Measurements from ENCODE around the gene OR51A4.
"Not testable (repeated sequence)": the region's sequence is repeated elsewhere in the genome, so short reads cannot be mapped to it uniquely, and the experiment has no call there.

OR51A4 gene, protein sequence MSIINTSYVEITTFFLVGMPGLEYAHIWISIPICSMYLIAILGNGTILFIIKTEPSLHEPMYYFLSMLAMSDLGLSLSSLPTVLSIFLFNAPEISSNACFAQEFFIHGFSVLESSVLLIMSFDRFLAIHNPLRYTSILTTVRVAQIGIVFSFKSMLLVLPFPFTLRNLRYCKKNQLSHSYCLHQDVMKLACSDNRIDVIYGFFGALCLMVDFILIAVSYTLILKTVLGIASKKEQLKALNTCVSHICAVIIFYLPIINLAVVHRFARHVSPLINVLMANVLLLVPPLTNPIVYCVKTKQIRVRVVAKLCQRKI

DNA sequence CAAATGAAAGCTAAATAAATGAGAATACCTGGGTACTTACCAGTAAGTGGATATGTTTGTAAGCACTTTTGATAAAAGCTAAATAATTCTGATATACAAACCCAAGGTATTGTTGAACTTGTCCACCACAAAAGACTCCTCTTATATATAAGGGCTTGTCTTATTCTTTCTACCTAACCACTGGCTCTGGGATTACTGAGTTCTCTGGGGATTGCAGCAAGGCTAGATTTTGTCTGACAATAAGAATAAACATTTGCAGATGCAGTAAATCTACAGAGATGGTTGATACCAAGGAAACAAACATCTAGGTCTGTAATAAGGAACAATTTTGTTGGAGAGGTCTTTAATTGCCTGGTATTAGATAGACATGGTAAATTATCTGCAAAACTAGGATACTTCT is at the start of gene OR51A4:
OR51A4 (minus strand) TSS at position 101 of the 400 bp plus-strand sequence. CDS start 505 bp downstream, outside the sequence.
- DNase-seq (ENCODE audit: low spot score): no peak

DNA sequence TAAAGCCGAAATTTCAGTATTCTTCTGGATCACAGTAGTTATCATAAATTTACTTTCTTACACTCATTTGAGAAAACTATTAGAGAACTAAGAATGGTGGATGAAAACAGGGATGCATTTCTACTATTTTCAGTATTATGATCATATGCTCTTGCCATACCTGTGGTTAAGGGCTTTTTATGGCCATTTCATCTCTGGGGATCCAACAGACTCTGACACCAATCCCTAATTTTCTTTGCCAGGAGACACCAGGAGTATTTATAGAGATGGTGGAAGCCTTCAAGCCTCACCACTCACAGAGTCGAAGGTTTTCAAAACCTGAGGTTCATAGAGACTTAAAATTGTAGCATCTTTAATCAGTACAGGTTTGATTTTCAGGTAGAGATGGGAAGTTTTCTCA is 47.1 kb upstream of the OR51A4 start, which contains the start of gene OR51L1:
OR51L1 (plus strand) TSS at position 301 of the 400 bp plus-strand sequence. CDS start 4,132 bp downstream, outside the sequence.
- DNase-seq (ENCODE audit: low spot score): no peak

DNA sequence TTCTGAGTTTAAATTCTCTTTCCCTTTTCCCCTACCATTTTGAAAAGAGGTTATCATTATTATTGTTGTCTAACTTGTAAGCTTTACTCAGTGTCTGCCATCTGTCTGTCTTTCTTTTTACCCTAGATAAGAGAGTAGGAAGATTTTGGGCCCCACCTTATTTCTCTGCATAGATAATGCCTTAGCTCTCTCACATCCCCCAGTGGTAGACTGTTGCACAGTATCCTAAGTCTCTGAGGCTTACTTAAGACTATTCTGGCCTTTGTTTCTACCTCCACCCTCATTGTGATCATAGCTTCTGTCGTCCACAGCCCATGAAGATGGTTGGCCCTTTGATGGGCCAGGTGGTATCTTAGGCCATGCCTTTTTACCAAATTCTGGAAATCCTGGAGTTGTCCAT is 43.7 kb upstream of the OR51A4 start:
- DNase-seq (ENCODE audit: low spot score): no peak

DNA sequence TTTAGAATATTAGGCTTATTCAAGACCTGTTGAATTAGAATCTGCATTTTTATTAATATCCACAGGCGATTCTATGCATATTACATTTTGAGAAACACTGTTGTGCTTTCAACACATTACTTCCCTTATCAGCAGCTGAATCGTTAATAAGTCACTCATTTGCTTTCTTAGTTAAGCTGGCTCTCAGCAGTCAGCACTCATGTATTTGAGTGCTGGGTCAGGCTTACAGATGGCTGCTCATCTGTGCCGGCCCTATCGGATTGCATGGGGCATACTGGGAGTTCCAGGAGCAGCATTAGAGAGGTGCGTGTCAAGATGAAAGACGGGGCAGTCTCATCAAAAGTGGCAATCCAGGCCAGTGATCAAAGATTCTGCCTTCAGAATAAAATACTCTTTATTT is 36.4 kb upstream of the OR51A4 start:
- DNase-seq (ENCODE audit: low spot score): no peak

DNA sequence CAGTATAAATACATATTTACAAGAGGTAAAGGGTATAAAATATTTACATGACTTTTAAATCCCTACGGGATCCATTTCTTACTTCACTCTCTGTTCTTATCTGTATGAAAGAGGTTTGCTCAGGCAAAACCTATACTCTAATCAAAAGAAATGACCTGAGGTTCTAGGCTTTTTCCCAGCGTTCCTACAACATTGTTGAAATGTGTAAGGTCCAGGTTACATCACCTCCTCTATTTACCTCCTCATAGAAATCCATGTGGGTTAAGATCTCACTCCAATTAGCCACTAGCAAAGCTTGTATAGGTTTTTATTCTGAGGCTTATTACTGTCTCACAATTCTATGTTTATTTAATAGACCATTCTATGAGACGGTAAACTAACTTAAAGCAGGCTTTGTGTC is 35.3 kb upstream of the OR51A4 start:
- DNase-seq (ENCODE audit: low spot score): no peak

DNA sequence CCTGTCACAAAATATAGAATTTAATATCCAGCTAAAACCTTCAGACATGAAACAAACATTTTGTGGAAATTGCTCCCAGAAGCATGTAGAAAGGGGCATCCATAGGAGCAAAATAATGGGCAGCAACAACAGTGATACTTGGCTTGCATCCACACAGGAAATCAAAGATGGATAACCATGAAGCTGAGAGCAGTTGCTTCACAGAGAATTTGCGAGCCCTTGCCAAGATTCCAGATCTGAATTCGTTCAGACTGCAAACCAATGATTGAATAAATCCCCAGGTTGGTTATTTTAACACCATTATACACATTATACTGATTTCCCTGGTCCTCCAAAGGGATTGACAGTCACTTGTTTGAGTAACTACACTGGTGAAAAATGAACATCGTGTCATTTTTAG is 31.6 kb upstream of the OR51A4 start:
- DNase-seq (ENCODE audit: low spot score): no peak

DNA sequence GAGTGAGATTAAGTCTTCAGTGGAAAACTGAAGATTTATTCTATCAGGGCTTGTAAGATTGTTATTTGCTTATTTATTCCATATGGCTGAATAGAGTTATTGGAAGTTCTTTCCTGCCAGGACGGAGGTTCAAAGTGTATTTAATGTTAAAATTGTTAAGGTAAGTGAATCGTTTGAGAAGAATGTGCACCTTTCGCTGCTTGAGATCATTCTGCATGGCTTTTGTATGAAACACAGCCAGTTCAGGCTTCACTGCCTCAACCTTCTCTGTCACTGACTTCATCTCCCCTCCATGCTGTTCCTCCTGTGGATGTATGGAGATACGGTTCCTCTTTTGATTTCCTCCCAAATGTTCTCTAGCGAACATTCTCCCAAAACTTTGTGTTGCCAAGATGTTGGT is 28.0 kb upstream of the OR51A4 start:
- DNase-seq (ENCODE audit: low spot score): no peak

DNA sequence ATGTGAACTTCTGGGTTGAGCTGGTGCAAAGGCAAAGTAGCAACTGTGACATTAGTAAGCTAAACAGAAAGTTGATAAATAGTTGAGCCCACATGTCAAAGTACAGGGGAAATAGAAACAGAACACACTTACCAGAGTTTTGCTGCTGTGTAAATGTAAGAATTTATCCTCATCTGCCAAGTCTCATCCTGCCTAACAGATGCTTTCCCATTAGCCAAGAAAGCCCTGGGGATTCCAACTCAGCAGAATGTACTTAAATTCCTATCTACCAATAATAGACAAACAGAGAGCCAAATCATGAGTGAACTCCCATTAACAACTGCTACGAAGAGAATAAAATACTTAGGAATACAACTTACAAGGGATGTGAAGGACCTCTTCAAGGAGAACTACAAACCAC is 15.4 kb upstream of the OR51A4 start:
- DNase-seq (ENCODE audit: low spot score): no peak

DNA sequence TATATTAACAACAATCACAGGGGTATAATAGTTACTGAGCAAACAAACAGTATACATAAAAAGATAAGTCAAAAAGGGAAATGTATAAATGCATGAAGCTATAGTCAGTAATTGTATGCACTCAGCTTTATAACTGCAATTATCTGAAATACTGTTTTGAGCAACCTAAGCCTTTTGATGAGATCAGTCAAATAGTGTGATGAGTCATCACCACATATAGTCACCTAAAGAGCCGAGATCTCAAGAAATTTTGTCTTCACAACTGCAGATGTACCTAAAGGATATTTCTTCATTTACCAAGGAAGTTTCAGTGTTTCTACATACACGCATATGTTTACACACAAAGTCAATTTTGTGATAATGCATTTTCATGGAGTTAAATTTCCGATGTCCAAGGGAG is 13.5 kb upstream of the OR51A4 start:
- DNase-seq (ENCODE audit: low spot score): no peak

DNA sequence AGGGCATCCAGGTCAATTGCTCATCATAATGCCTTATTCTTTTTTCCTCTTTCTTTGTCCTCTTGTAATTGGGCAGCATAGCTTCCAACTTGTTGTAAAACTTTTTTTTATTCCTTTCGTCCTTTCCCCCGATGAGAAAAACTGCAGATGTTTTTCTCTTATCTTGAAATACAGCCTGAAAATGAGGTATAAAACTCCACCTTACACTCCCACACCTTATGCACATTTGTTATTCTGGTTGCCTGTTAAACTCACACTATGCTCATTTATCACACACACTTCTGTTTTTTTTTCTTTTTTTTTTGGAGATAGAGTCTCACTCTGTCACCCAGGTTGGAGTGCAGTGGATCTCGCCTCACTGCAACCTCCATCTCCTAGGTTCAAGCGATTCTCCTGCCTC is 10.0 kb upstream of the OR51A4 start:
- DNase-seq (ENCODE audit: low spot score): no peak

DNA sequence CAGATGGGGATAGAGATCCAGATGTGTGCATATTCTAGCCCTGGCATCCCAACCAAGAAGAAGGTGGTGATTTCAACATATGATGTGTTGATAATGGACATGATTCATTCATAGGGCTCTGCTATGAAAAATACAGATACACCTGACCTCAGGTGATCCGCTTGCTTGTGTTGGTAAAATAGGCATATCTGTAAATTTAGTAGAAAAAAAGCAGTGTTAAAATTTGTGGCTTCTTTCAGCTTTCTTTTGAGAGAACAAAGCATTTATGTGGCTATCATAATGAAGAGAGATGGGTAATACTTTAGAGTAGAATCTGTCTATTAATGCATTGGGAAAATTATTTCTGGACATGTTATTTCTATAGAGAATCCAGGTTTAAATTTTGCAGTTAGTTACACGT is 8.2 kb upstream of the OR51A4 start, which contains the start of gene OR51A2:
OR51A2 (minus strand) TSS at position 101 of the 400 bp plus-strand sequence; CDS start at position 101, 0 bp downstream.
- not testable (repeated sequence) for DNase-seq (ENCODE audit: low spot score)

DNA sequence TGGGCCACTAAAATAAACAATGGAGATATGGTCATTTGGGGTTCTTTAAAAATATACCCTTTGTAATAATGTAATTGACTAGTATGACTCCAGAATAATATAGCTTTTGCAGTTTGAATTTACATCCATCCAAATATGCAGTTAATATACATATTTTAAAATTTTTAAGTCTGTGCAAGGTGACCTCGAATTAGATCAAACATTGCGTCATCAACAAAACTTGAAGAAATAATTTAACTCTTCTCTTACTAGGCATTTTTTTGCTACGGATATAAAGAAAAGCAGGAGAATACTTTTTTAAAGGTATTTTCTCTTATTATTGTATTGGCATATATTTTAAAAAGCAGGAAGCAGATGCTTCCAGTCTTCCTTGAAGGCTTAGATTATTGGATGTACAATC is 10.7 kb downstream of the OR51A4 start:
- DNase-seq (ENCODE audit: low spot score): no peak

DNA sequence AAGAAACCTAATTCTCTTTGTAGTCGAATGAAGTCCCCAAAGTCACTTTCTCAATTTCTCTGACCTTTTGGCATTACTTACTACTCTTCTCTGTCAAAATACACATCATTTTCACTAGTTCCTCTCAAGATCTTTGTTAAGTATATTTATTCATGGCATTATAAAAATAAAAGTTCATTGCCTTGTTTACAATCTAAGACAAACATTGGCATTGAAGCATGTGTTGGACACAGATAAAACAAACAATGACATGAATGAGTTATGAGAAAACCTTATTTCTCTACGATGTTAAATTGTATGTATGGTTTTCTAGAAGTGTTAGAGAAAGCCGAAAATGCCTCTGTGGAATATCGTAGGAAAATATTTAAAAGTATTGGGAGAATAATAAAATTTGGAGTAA is 14.7 kb downstream of the OR51A4 start:
- no peak for DNase-seq (ENCODE audit: low spot score)

DNA sequence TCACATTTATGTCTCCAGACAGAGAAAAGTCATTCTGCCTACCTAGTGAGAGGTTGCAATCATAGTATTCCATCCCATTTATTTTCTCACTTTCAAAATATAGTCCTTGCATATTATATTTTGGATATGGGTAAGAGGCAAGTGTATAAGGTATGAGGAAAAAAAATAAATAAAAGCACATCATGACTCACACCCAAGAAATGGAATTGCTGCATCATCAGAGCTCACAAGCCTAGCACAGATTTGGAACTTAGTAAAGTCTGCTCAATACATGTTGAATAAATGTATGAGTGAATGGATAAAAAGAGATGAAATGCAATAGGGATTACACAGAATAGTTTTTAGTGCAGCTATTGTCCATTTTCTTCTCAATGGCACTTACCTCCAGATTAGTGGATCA is 20.8 kb downstream of the OR51A4 start:
- no peak for DNase-seq (ENCODE audit: low spot score)

DNA sequence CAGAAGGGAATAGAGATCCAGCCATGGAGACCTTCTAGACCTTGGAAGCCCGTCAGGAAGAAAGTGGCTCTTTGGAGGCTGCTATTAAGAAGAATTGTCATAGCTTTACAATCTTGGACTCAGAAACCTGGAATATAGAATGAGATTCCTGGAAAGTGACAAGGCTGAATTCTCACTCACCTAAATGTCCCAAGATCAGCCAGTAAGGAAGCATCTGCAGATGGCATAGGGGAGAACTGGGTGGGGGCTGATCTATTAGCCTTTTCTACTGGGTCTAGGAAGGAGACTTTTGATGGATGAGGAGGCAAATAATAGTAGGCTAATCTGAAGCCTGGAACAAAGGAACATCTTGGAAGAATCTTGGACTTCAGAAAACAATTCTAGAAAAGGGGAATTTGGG is 23.2 kb downstream of the OR51A4 start, which contains the start of gene OR51G1:
OR51G1 (minus strand) TSS at position 101 of the 400 bp plus-strand sequence; CDS start at position 101, 0 bp downstream.
- no peak for DNase-seq (ENCODE audit: low spot score)

DNA sequence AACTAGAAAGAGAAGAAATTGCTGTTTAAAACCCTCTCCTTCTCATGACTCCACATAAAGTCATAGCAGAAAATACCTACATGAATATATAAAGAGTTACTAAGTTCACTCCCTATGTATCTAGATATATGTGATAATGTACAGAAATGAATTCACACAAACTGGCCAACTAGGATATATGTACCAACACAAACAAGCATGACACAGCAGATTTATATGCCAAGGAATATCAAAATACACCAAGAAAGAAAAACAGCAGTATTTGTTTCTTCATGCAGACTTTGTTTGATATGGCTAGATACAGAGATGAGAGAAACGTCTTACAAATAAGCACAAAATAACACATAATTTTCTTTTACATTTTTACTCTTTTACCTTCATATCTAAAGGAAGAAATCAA is 25.1 kb downstream of the OR51A4 start:
- no peak for DNase-seq (ENCODE audit: low spot score)

DNA sequence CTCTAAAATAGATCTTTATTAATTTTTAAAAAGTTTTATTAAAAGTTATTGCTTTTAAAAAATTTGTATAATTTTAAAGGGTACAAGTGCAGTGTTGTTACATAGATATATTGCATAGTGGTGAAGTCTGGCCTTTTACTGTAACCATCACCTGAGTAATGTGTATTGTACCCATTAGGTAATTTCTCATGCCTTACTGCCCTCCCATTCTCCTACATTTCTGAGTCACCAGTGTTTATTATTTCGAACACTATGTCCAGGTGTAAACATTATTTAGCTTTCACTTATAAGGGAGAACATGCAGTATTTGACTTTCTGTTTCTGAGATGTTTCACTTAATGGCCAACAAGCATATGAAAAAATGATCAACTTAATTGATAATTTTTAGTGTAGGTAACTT is 25.6 kb downstream of the OR51A4 start:
- no peak for DNase-seq (ENCODE audit: low spot score)

DNA sequence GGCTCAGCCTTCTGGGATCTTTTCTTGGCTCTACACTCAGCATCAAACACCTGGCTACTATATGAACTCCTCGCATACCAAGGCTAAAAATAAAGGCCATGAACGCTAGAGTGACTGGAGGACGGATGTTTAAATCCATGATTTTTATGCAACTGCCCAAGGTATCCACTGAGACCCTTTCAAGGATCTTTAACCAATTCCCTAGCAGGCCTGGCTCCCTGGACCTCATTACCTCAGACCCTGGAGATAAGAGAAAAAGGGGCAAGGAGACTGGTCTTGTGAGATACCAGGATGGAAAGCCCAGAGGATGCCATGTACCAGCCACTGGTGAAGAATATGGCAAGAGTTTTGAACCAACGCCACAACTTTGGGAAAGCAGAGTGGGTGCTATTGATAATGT is 28.2 kb downstream of the OR51A4 start, which contains the start of gene OR51G2:
OR51G2 (minus strand) TSS at position 101 of the 400 bp plus-strand sequence. CDS start 3,687 bp downstream, outside the sequence.
- no peak for DNase-seq (ENCODE audit: low spot score)

DNA sequence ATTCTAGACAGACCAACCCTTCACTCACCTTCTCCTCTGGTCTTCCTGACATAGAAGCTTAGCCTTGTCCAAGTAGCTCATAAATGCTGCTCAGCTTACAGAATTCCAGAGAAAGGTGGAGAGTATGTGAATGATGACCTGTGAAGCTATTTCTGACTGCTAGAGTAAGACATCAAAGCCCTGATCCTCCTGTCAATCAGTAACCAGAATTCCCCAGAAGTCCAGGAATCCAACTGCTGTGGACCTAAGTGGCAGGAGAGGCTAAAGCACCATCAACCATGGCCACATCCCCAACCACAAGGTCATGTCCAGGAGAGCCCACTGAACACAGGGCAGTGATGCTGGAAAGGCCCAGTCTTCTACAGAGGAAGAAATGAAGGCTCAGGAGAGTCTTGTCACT is 30.8 kb downstream of the OR51A4 start:
- DNase-seq (ENCODE audit: low spot score): no peak

DNA sequence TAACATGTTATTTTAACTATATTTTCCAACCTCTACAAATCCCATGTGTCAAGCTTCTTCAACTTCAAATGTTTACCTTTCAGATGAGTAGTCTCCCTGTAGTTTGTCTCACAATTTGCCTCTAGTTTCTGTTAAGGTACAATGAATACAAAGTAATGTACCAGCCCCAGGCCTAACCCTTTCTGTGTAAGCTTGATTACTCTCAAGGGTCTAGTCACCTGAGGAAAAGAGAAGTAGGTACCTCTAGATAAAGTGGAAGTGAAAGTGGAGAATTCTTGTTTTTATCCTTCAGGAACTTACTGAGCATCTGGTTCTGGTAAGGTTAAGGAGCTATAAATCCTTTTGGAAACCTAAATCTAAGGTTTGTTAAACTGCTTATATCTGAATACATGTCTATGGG is 43.9 kb downstream of the OR51A4 start, which contains the start of gene OR51A7:
OR51A7 (plus strand) TSS at position 300 of the 400 bp plus-strand sequence. CDS start 3,587 bp downstream, outside the sequence.
- no peak for DNase-seq (ENCODE audit: low spot score)
